GM19023 (cell line): ENCODE results near the gene CRYZL1.

Experiments used
- ATAC-seq: cut with Tn5 transposase; IDR thresholded peaks from one replicate; pipeline ENCODE4 v1.9.1; 2021; ENCODE audit warnings: mild to moderate bottlenecking, moderate library complexity; ENCODE audit not compliant: unreplicated experiment

Gene CRYZL1

GRCh38 chr21:33567914-33568313 is 73.6 kb downstream of the CRYZL1 start:
- no peak for ATAC-seq

GRCh38 chr21:33566514-33566913 is 75.0 kb downstream of the CRYZL1 start:
- ATAC-seq, result no peak

- ATAC-seq, result no peak
These were observed 79.2 kb downstream of the CRYZL1 start for GRCh38 chr21:33562389-33562788.

GRCh38 chr21:33561373-33561772 is 80.2 kb downstream of the CRYZL1 start:
- no peak for ATAC-seq

GRCh38 chr21:33560965-33561364 is 80.6 kb downstream of the CRYZL1 start:
- ATAC-seq, result no peak

GRCh38 chr21:33559813-33560212 is 81.7 kb downstream of the CRYZL1 start:
- ATAC-seq, result no peak

GRCh38 chr21:33558777-33559421 is 82.6 kb downstream of the CRYZL1 start:
- ATAC-seq, result no peak

- no peak for ATAC-seq
These were observed 84.1 kb downstream of the CRYZL1 start for GRCh38 chr21:33557447-33557846.

GRCh38 chr21:33554982-33555344 is 86.6 kb downstream of the CRYZL1 start:
- ATAC-seq, result no peak

- no peak for ATAC-seq
These were observed 87.1 kb downstream of the CRYZL1 start for GRCh38 chr21:33554236-33554981.

- ATAC-seq, result no peak
These were observed 88.4 kb downstream of the CRYZL1 start for GRCh38 chr21:33552999-33553598.

GRCh38 chr21:33552093-33552998 is 89.2 kb downstream of the CRYZL1 start:
- no peak for ATAC-seq

GRCh38 chr21:33551664-33552063 is 89.9 kb downstream of the CRYZL1 start:
- ATAC-seq, result no peak

- no peak for ATAC-seq
These were observed 90.5 kb downstream of the CRYZL1 start for GRCh38 chr21:33550772-33551660.

- no peak for ATAC-seq
These were observed 91.4 kb downstream of the CRYZL1 start for GRCh38 chr21:33549848-33550771.

- ATAC-seq, result no peak
These were observed 95.5 kb downstream of the CRYZL1 start for GRCh38 chr21:33546086-33546485.

GRCh38 chr21:33544451-33545195 is 96.9 kb downstream of the CRYZL1 start:
- ATAC-seq, result no peak

- ATAC-seq, result peak; percentile 8
These were observed 97.9 kb downstream of the CRYZL1 start for GRCh38 chr21:33543505-33544129.
